Body of pancreas (tissue), 4 donors: ENCODE data around the gene TIAM1. TPM values are rescaled to one million over a fixed set of nuclear protein-coding genes. Genes with fewer than 3 reads are reported as not detected.
A peak's percentile ranks its signal among the peaks of the same experiment; 100 is the strongest.

Experiments used
- ATAC-seq: fragments of 150-250 bp; one replicate; pipeline ENCODE4 v1.9.1; 2016
- DNase-seq, 4 donors: peaks; one replicate each; pipeline ENCODE4 v3.0.0-alpha.2; 2019
- H3K27ac ChIP-seq, 4 donors: fragments of 200-600 bp; sonication (generic); 1 replicate in 3 of 4; 2 replicates in 1 of 4; pipeline versions ENCODE4 v1.5.1 to v1.6.1; 2016 to 2019; ENCODE audit warnings: mild to moderate bottlenecking in 1 of 4, mixed read lengths in 1 of 4, moderate library complexity in 1 of 4
- H3K27me3 ChIP-seq, 2 donors: fragments of 200-600 bp; sonication (generic); one replicate each; pipeline ENCODE4 v1.6.0; 2016; ENCODE audit warnings: mild to moderate bottlenecking in 1 of 2
- H3K36me3 ChIP-seq, 2 donors: fragments of 200-600 bp; sonication (generic); replicated peaks in 1 of 2; 2 replicates each; pipeline ENCODE4 v1.5.1; 2016; ENCODE audit warnings: low read depth in 2 of 2; ENCODE audit not compliant: insufficient read depth in 1 of 2
- H3K4me1 ChIP-seq: fragments of 200-600 bp; sonication (generic); one replicate; pipeline ENCODE4 v1.6.0; 2016
- H3K4me3 ChIP-seq, 2 donors: fragments of 200-600 bp; sonication (generic); 1 replicate in 1 of 2; 2 replicates in 1 of 2; pipeline ENCODE4 v1.5.1; 2016 to 2019
- H3K9me3 ChIP-seq, 3 donors: fragments of 200-600 bp; sonication (generic); 1 replicate in 2 of 3; 2 replicates in 1 of 3; pipeline ENCODE4 v1.5.1; 2016
- POLR2A ChIP-seq, 3 donors: fragments of 450-650 bp; IDR thresholded peaks; one replicate each; pipeline ENCODE4 v1.6.1; 2016; ENCODE audit warnings: antibody characterized with exemption in 3 of 3, mild to moderate bottlenecking in 2 of 3
- WGBS, 2 donors: methylation state at CpG; one replicate each; pipeline ENCODE4 v1.1.5; 2017; 5-methylcytosine and 5-hydroxymethylcytosine counted together
- intact Hi-C: fragments of 100-400 bp; cut with DNase I; formaldehyde crosslinking; loops from one replicate; pipeline ENCODE4 v1.15.1; 2023
- total RNA-seq, 2 donors: library from RNA; depleted of rRNA; stranded (reverse); fragments of >200 nt; gene quantifications; one replicate each; pipeline ENCODE4 v1.1.0, GENCODE V29; 2016
- TF ChIP-seq, protein P1 (sequence below), 7 experiments: fragments of 450-650 bp in 4 of 7; fragments of 200-600 bp in 3 of 7; sonication (generic) in 3 of 7; IDR thresholded peaks; one replicate each; pipeline ENCODE4 v1.5.1; 2016 to 2019; ENCODE audit warnings: antibody characterized with exemption in 7 of 7

TIAM1 gene
- total RNA-seq, 2 donors from 2014 or later = 3.6 to 8.8 TPM

DNA sequence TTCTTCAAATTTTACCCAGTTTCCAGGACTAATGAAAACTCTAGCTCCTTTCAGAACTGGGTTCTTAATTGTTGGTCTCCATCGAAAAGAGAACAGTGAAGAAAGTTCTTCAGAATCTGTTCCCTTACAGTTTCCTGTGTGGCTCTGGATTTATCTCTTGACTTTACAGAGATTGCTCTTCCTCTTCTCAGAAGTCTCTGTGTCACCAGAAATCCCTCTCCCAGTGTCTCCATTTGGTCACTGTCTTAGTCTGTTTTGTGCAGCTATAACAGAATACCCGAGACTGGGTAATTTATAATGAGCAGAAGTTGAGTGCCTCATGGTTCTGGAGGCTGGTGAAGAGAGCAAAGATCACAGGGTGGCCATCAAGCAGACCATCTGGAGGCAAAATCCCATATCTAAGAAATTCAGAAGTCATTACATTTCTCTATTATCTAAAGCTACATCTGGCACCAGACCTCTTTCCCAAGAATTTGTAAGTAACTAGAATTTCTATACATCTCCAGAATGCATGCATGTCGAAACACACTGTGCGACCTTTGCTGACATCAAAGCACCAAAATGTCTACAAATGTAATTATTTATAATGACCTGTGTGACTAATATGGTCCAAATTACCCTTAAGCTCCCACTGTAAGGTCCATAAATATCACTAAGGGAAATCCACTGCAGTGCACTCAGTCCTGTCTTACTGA lies 240.3 kb downstream of the TIAM1 start:
- Histone ChIP-seq H3K27ac (no peak overlapping the region), H3K27me3 (no peaks in the 10 kb centered on the region), H3K4me1 (no peaks in the 10 kb centered on the region), H3K9me3 (no peaks in the 10 kb centered on the region), H3K36me3 (no peaks in the 10 kb centered on the region), H3K4me3 (no peak overlapping the region)
- TF ChIP-seq, protein P1, sequence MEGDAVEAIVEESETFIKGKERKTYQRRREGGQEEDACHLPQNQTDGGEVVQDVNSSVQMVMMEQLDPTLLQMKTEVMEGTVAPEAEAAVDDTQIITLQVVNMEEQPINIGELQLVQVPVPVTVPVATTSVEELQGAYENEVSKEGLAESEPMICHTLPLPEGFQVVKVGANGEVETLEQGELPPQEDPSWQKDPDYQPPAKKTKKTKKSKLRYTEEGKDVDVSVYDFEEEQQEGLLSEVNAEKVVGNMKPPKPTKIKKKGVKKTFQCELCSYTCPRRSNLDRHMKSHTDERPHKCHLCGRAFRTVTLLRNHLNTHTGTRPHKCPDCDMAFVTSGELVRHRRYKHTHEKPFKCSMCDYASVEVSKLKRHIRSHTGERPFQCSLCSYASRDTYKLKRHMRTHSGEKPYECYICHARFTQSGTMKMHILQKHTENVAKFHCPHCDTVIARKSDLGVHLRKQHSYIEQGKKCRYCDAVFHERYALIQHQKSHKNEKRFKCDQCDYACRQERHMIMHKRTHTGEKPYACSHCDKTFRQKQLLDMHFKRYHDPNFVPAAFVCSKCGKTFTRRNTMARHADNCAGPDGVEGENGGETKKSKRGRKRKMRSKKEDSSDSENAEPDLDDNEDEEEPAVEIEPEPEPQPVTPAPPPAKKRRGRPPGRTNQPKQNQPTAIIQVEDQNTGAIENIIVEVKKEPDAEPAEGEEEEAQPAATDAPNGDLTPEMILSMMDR (IDR thresholded peaks at IDR 0.05) = no peak
- no peak for TF ChIP-seq POLR2A (IDR thresholded peaks at IDR 0.05)
- 64 to 66% methylated on average over 4 of the region's 4 CpGs for WGBS, 2 donors
- ATAC-seq (no peak), DNase-seq (no peak)
- intact Hi-C loops = loop anchor here (10.0 kb wide), 1 partner anchor 481 kb away; no protein-coding TSS in a partner anchor

DNA sequence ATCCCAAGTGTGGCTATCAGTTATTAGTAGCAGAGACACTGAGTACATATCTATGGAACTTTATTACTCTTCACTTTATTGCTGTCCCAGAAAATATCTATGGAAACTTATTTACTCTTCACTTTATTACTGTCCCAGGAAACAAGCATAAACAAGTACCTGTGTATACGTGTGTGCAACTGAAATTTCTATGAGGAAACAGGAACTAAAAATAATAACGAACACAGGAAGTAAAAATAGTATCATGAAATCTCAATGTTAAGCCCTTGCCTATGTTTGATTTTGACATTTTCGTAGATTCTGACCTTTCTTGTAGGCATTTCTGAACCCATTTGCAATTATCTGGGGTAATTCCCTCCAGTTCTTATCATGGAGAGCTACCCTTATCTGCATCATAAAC lies 240.9 kb downstream of the TIAM1 start:
- no peaks in the 10 kb centered on the region for H3K27me3 ChIP-seq
- 36 to 41% methylated on average over 3 of the region's 3 CpGs for WGBS, 2 donors
- H3K4me1 ChIP-seq = no peaks in the 10 kb centered on the region
- no peak overlapping the region for H3K4me3 ChIP-seq
- DNase-seq (no peak), ATAC-seq (no peak)
- H3K27ac ChIP-seq = no peak overlapping the region
- TF ChIP-seq, protein P1 (IDR thresholded peaks at IDR 0.05) = no peak
- TF ChIP-seq POLR2A (IDR thresholded peaks at IDR 0.05) = no peak
- no peaks in the 10 kb centered on the region for H3K36me3 ChIP-seq
- intact Hi-C loops = loop anchor here (10.0 kb wide), 1 partner anchor 482 kb away; no protein-coding TSS in a partner anchor
- H3K9me3 ChIP-seq = no peaks in the 10 kb centered on the region

DNA sequence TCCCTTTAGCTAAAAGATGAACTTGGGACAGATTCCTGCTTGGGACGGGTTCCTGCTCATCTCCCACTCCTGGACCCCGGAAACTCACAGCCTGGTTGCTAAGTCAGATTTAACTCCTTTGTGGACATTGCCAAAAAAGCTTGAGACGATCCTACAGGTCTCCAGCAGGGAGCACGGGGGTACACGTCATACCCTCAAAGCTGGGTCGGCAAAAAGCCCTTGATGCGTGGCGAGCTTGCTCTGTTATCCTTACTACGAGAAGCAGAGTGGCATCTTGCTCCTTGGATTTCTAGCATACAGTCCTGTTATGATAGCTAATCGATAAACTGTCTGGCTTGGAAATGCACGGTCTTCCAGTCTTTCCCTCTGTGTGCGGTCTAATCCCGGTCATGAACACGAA lies 244.9 kb downstream of the TIAM1 start:
- Histone ChIP-seq H3K27me3 (no peaks in the 10 kb centered on the region), H3K36me3 (no peaks in the 10 kb centered on the region), H3K4me3 (no peak overlapping the region), H3K27ac (no peak overlapping the region), H3K4me1 (no peaks in the 10 kb centered on the region), H3K9me3 (no peaks in the 10 kb centered on the region)
- intact Hi-C loops = loop anchor here (5.0 kb wide), 1 partner anchor 83 kb away; no protein-coding TSS in a partner anchor
- DNase-seq = no peak
- TF ChIP-seq, protein P1 (IDR thresholded peaks at IDR 0.05) = no peak
- no peak for ATAC-seq
- WGBS, 2 donors = 54 to 60% methylated on average over 11 to 14 of the region's 14 CpGs

DNA sequence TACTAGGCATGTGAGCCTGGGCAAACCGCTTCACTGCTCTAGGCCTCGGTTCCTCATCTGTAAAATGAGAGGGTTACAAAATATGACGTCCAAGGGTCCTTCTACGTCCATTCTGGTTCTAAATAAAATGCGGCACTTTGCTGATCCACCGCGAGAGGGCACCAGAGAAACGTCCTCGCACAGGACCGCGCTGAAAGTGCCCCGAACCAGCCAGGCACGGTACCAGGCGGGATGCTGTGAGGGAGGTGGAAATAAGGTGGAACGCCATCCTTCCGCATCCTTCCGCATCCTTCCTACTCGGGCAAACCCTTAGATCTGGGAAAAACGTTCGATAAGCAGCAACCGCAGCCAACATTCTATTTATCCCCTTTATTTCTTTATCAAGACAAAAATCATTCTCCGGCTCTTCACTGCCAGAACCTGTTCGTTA lies 245.5 kb downstream of the TIAM1 start:
- peak; percentile 66 to 73 (median 68) for DNase-seq
- intact Hi-C loops = loop anchor here (5.0 kb wide), 1 partner anchor 84 kb away; no protein-coding TSS in a partner anchor
- Histone ChIP-seq H3K4me3 (no peak overlapping the region), H3K4me1 (no peaks in the 10 kb centered on the region), H3K27me3 (no peaks in the 10 kb centered on the region), H3K9me3 (no peaks in the 10 kb centered on the region), H3K36me3 (no peaks in the 10 kb centered on the region), H3K27ac (no peak overlapping the region)
- TF ChIP-seq POLR2A (IDR thresholded peaks at IDR 0.05) = no peak
- TF ChIP-seq, protein P1 (IDR thresholded peaks at IDR 0.05) = peak; percentile 53 to 86 (median 79)
- ATAC-seq = peak; percentile 65
- 8 to 12% methylated on average over 23 of the region's 23 CpGs for WGBS, 2 donors
